HepG2 (cell line): ENCODE data around the gene AAGAB. TPM values are rescaled to one million over a fixed set of nuclear protein-coding genes. Genes with fewer than 3 reads are reported as not detected.

Experiments
- ATAC-seq: fragments of 200-7000 bp; cut with Tn5 transposase; 3 replicates; pipeline ENCODE4 v1.9.1; 2020; ENCODE audit warnings: mild to moderate bottlenecking, moderate library complexity
- BruUV-seq: library from RNA; stranded (reverse); fragments of 400-500 nt; replicated peaks from 2 replicates; lab custom pipeline; 2021; lab: Mats Ljungman, UMichigan
- CTCF ChIA-PET: fragments of 300-600 bp; formaldehyde crosslinking; extraction: SDS; loops from one replicate; lab custom pipeline; 2021; ENCODE audit warnings: low total read pairs, inconsistent platforms, low intra/inter-chr PET ratio; lab: Yijun Ruan, JAX
- POLR2A ChIA-PET: fragments of 350-600 bp; sonication (Branson Sonifier 250); formaldehyde crosslinking; loops from one replicate; lab custom pipeline; 2020; ENCODE audit warnings: antibody characterized with exemption, inconsistent platforms; lab: Yijun Ruan, JAX
- DNase-seq: peaks from one replicate; pipeline ENCODE4 v3.0.0-alpha.2; 2015; ENCODE audit warnings: low spot score
- FAIRE-seq: peaks from 3 replicates; lab custom pipeline; 2011; peaks lifted over from hg19 to GRCh38; lab: Jason Lieb, UNC
- H2AFZ ChIP-seq: one replicate; pipeline ENCODE4 v1.6.1; 2011; ENCODE audit warnings: low read length, inconsistent platforms
- H3K27ac ChIP-seq: fragments of 300-600 bp; 3 replicates; pipeline ENCODE4 v1.8.0; 2011; ENCODE audit warnings: mixed run types, mild to moderate bottlenecking, mixed read lengths, low read length, inconsistent platforms; ENCODE audit not compliant: insufficient read depth; ENCODE audit errors: extremely low read length
- H3K27me3 ChIP-seq, 2 experiments: fragments of 200-600 bp in 1 of 2; 2 replicates in 1 of 2; 3 replicates in 1 of 2; pipeline versions ENCODE4 v1.6.0 to v1.8.0; 2011; ENCODE audit warnings: low read length in 2 of 2, mild to moderate bottlenecking in 2 of 2, moderate library complexity in 2 of 2, inconsistent platforms in 1 of 2; ENCODE audit not compliant: insufficient read depth in 2 of 2, control insufficient read depth in 1 of 2
- H3K36me3 ChIP-seq, 2 experiments: fragments of 200-600 bp in 1 of 2; replicated peaks in 1 of 2; 2 replicates in 1 of 2; 3 replicates in 1 of 2; pipeline versions ENCODE4 v1.5.1 to v1.8.0; 2011; ENCODE audit warnings: low read length in 2 of 2, inconsistent platforms in 1 of 2; ENCODE audit not compliant: insufficient read depth in 2 of 2, control insufficient read depth in 1 of 2
- H3K4me1 ChIP-seq: 2 replicates; pipeline ENCODE4 v1.5.1; 2012; ENCODE audit warnings: low read length, inconsistent platforms; ENCODE audit not compliant: insufficient read depth
- H3K4me2 ChIP-seq: 2 replicates; pipeline ENCODE4 v1.6.0; 2011; ENCODE audit warnings: low read depth, low read length, inconsistent platforms
- H3K4me3 ChIP-seq, 3 experiments: fragments of 200-600 bp in 1 of 3; sonication (generic), shearing (Covaris generic) in 1 of 3; replicated peaks in 1 of 3; 2 replicates each; pipeline ENCODE4 v1.5.1; 2011 to 2016; ENCODE audit warnings: low read length in 3 of 3, inconsistent platforms in 2 of 3, low read depth in 2 of 3, mild to moderate bottlenecking in 2 of 3, control low read depth in 1 of 3, mixed read lengths in 1 of 3; ENCODE audit not compliant: insufficient read depth in 1 of 3
- H3K79me2 ChIP-seq: one replicate; pipeline ENCODE4 v1.6.1; 2011; ENCODE audit warnings: low read length, inconsistent platforms; ENCODE audit not compliant: insufficient read depth
- H3K9ac ChIP-seq: 2 replicates; pipeline ENCODE4 v1.6.0; 2011; ENCODE audit warnings: mild to moderate bottlenecking, low read depth, low read length, inconsistent platforms; ENCODE audit not compliant: insufficient read depth
- H3K9me3 ChIP-seq: 2 replicates; pipeline ENCODE4 v1.5.1; 2012; ENCODE audit warnings: mild to moderate bottlenecking, low read length
- H4K20me1 ChIP-seq: 2 replicates; pipeline ENCODE4 v1.6.0; 2011; ENCODE audit warnings: inconsistent platforms, mild to moderate bottlenecking, low read length, moderate library complexity; ENCODE audit not compliant: insufficient read depth
- ARHGAP35 ChIP-seq: sonication (generic); formaldehyde crosslinking; IDR thresholded peaks from 2 replicates; pipeline ENCODE4 v1.9.0; 2022; ENCODE audit warnings: mild to moderate bottlenecking, inconsistent platforms, moderate library complexity, missing genetic modification reagents, borderline replicate concordance
- BCL3 ChIP-seq: sonication (generic); formaldehyde crosslinking; IDR thresholded peaks from 2 replicates; pipeline ENCODE4 v1.5.1; 2020; ENCODE audit warnings: mild to moderate bottlenecking, missing genetic modification reagents, moderate library complexity
- FOXJ3 ChIP-seq: sonication (generic); formaldehyde crosslinking; IDR thresholded peaks from 2 replicates; pipeline ENCODE4 v1.4.0; 2020; ENCODE audit warnings: missing genetic modification reagents, mild to moderate bottlenecking, borderline replicate concordance
- HNRNPUL1 ChIP-seq: fragments of 200-400 bp; formaldehyde crosslinking; IDR thresholded peaks from 2 replicates; pipeline ENCODE4 v1.6.1; 2017; ENCODE audit warnings: low read depth, mild to moderate bottlenecking, low read length, moderate library complexity
- KDM3A ChIP-seq: IDR thresholded peaks from 2 replicates; pipeline ENCODE4 v1.6.1; 2018; ENCODE audit warnings: low read depth, missing compliant biosample characterization
- MAFF ChIP-seq: IDR thresholded peaks from 2 replicates; pipeline ENCODE4 v1.6.1; 2011; ENCODE audit warnings: low read depth, low read length, improper control_type of control experiment
- RERE ChIP-seq: IDR thresholded peaks from 2 replicates; pipeline ENCODE4 v1.6.1; 2016; ENCODE audit warnings: low read depth, missing genetic modification reagents, missing compliant biosample characterization
- ZFP36L2 ChIP-seq: sonication (generic); formaldehyde crosslinking; IDR thresholded peaks from 2 replicates; pipeline ENCODE4 v1.4.0; 2020; ENCODE audit warnings: missing genetic modification reagents
- ZFY ChIP-seq: sonication (generic); formaldehyde crosslinking; IDR thresholded peaks from 2 replicates; pipeline ENCODE4 v1.4.0; 2020; ENCODE audit warnings: missing genetic modification reagents
- ZNF713 ChIP-seq: sonication (generic); formaldehyde crosslinking; IDR thresholded peaks from 2 replicates; pipeline ENCODE4 v1.4.0; 2020; ENCODE audit warnings: mild to moderate bottlenecking, missing genetic modification reagents
- WGBS: methylation state at CpG from one replicate; pipeline ENCODE4 v1.1.6; 2017; ENCODE audit warnings: low lambda C conversion rate; 5-methylcytosine and 5-hydroxymethylcytosine counted together
- in situ Hi-C: cut with HindIII; loops from 2 replicates; pipeline ENCODE4 v1.10.0; 2017; ENCODE audit warnings: low pct_unique_long_range_greater_than_20kb; ENCODE audit not compliant: extremely low pct_ligation_motif_present
- intact Hi-C: fragments of 100-400 bp; cut with micrococcal nuclease; formaldehyde crosslinking; loops from one replicate; pipeline ENCODE4 v1.10.0; 2022; ENCODE audit not compliant: unreplicated experiment
- polyA plus RNA-seq, 8 experiments: library from polyadenylated mRNA; depleted of rRNA in 3 of 8; stranded (reverse) in 7 of 8; unstranded in 1 of 8; fragments of >200 nt; fragmentation: Illumina TruSeq in 4 of 8; extraction: Trizol in 4 of 8; gene quantifications; 2 replicates each; pipeline versions ENCODE4 v1.2.1 to v1.2.3, GENCODE V29; 2011 to 2016; ENCODE audit warnings: low read depth in 4 of 8, missing spikeins in 1 of 8, mixed read lengths in 1 of 8; ENCODE audit not compliant: insufficient read depth in 1 of 8
- total RNA-seq, 5 experiments: library from RNA; depleted of rRNA; stranded (reverse); fragments of >200 nt; fragmentation: Illumina TruSeq; extraction: Trizol; gene quantifications; 2 replicates each; pipeline ENCODE4 v1.2.3, GENCODE V29; 2016; ENCODE audit warnings: low read depth in 1 of 5
- TF ChIP-seq, protein P1 (sequence below): sonication (generic); formaldehyde crosslinking; conservative IDR thresholded peaks from 2 replicates; pipeline ENCODE4 v1.4.0; 2020; ENCODE audit warnings: mild to moderate bottlenecking, missing genetic modification reagents, moderate library complexity

Gene AAGAB
- total and polyA plus RNA-seq, 2 of the 13 experiments (the other 11 are each of a cell fraction or from before 2014, with no cell fraction given) = 8.0 to 34.9 TPM

DNA sequence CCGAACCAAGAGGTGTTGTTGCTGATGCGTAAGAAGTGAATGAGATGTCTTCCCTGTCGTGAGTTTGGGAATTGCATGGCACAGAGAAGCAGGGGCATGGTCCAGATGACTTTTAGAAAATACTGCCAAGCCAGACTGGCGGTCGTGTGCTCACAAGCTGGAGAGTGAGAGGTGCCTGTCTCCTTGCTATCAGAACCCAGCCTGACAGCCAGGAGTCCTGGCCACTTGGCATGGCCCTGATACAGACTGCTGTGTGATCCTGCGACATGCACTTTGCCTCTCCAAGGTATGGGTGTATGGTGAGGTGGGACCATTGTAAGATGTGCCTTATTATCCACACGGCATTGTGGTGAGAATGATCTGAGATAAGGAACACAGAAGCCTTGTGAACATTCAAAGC is 96.1 kb downstream of the AAGAB start:
- BruUV-seq = no TSS peak
- DNase-seq (no peak), FAIRE-seq (no peak), ATAC-seq (no peak)
- H3K4me3 ChIP-seq = no peak overlapping the region
- ChIA-PET POLR2A (no interaction called here), CTCF (no interaction called here)
- no peaks in the 10 kb centered on the region for H3K27me3 ChIP-seq
- peaks cover 44% of the 10 kb centered on the region for H3K79me2 ChIP-seq
- H3K9ac ChIP-seq = no peak overlapping the region
- peaks cover 39% of the 10 kb centered on the region for H4K20me1 ChIP-seq
- intact Hi-C loops (no loop called here), in situ Hi-C loops (no loop called here)
- TF ChIP-seq, protein P1, sequence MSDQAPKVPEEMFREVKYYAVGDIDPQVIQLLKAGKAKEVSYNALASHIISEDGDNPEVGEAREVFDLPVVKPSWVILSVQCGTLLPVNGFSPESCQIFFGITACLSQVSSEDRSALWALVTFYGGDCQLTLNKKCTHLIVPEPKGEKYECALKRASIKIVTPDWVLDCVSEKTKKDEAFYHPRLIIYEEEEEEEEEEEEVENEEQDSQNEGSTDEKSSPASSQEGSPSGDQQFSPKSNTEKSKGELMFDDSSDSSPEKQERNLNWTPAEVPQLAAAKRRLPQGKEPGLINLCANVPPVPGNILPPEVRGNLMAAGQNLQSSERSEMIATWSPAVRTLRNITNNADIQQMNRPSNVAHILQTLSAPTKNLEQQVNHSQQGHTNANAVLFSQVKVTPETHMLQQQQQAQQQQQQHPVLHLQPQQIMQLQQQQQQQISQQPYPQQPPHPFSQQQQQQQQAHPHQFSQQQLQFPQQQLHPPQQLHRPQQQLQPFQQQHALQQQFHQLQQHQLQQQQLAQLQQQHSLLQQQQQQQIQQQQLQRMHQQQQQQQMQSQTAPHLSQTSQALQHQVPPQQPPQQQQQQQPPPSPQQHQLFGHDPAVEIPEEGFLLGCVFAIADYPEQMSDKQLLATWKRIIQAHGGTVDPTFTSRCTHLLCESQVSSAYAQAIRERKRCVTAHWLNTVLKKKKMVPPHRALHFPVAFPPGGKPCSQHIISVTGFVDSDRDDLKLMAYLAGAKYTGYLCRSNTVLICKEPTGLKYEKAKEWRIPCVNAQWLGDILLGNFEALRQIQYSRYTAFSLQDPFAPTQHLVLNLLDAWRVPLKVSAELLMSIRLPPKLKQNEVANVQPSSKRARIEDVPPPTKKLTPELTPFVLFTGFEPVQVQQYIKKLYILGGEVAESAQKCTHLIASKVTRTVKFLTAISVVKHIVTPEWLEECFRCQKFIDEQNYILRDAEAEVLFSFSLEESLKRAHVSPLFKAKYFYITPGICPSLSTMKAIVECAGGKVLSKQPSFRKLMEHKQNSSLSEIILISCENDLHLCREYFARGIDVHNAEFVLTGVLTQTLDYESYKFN (CRISPR knock-in tag) = no peak
- TF ChIP-seq KDM3A (CRISPR knock-in tag) (no peak), ARHGAP35 (CRISPR knock-in tag) (no peak), ZFY (no peak), FOXJ3 (no peak), MAFF (no peak), ZFP36L2 (CRISPR knock-in tag) (no peak), RERE (CRISPR knock-in tag) (no peak), HNRNPUL1 (no peak), ZNF713 (CRISPR knock-in tag) (no peak), BCL3 (no peak)
- peaks cover 9 to 21% of the 10 kb centered on the region in 2 experiments; a peak in 3 of 5 replicates for H3K36me3 ChIP-seq
- H3K4me2 ChIP-seq = no peak overlapping the region
- peaks cover 7% of the 10 kb centered on the region for H3K4me1 ChIP-seq
- 95% methylated on average over 7 of the region's 7 CpGs for WGBS
- no peak overlapping the region for H2AFZ ChIP-seq
- H3K9me3 ChIP-seq = no peaks in the 10 kb centered on the region
- no peak overlapping the region for H3K27ac ChIP-seq
